WTC11 (cell line): Measurements from ENCODE around the gene MAEA. TPM values are rescaled to one million over a fixed set of nuclear protein-coding genes. Genes with fewer than 3 reads are reported as not detected.

Experiments used
- ATAC-seq: fragments of 200-7000 bp; cut with Tn5 transposase; 2 replicates; pipeline ENCODE4 v1.10.0; 2021; ENCODE audit warnings: mild to moderate bottlenecking, moderate library complexity
- CTCF ChIA-PET: fragments of 300-600 bp; sonication (Branson Sonifier 250); formaldehyde crosslinking; loops from one replicate; lab custom pipeline; 2021; ENCODE audit warnings: antibody characterized with exemption; lab: Charles Lee
- POLR2A ChIA-PET: fragments of 350-600 bp; sonication (Branson Sonifier 250); formaldehyde crosslinking; loops from one replicate; lab custom pipeline; 2021; ENCODE audit warnings: antibody characterized with exemption; lab: Charles Lee
- DNase-seq: peaks from one replicate; pipeline ENCODE4 v3.0.0; 2021; ENCODE audit warnings: low spot score
- H3K27ac Mint-ChIP-seq: 2 replicates; pipeline ENCODE4 v1.8.0; 2021; ENCODE audit warnings: mixed read lengths
- H3K27me3 Mint-ChIP-seq: 2 replicates; pipeline ENCODE4 v1.8.0; 2021; ENCODE audit warnings: low read depth, mild to moderate bottlenecking, moderate library complexity, mixed read lengths
- H3K36me3 Mint-ChIP-seq: 2 replicates; pipeline ENCODE4 v1.8.0; 2021; ENCODE audit warnings: mixed read lengths
- H3K4me1 Mint-ChIP-seq: 2 replicates; pipeline ENCODE4 v1.8.0; 2022; ENCODE audit warnings: mixed read lengths
- H3K4me3 Mint-ChIP-seq: 2 replicates; pipeline ENCODE4 v1.8.0; 2021; ENCODE audit warnings: mild to moderate bottlenecking, moderate library complexity, mixed read lengths
- H3K9me3 Mint-ChIP-seq: 2 replicates; pipeline ENCODE4 v1.8.0; 2021; ENCODE audit warnings: mixed read lengths
- HMGXB4 ChIP-seq: sonication (generic); formaldehyde crosslinking; IDR thresholded peaks from 2 replicates; pipeline ENCODE4 v1.8.1; 2023; ENCODE audit warnings: mild to moderate bottlenecking, moderate library complexity, missing genetic modification reagents
- JUN ChIP-seq: sonication (generic); formaldehyde crosslinking; IDR thresholded peaks from 2 replicates; pipeline ENCODE4 v1.8.0; 2023; ENCODE audit warnings: mild to moderate bottlenecking, missing genetic modification reagents
- MAX ChIP-seq: sonication (generic); formaldehyde crosslinking; IDR thresholded peaks from 2 replicates; pipeline ENCODE4 v1.8.0; 2022; ENCODE audit warnings: mild to moderate bottlenecking, missing genetic modification reagents
- MLX ChIP-seq: sonication (generic); formaldehyde crosslinking; IDR thresholded peaks from 2 replicates; pipeline ENCODE4 v1.8.1; 2023; ENCODE audit warnings: mild to moderate bottlenecking, missing genetic modification reagents, moderate library complexity
- NR3C1 ChIP-seq: sonication (generic); formaldehyde crosslinking; conservative IDR thresholded peaks from 2 replicates; pipeline ENCODE4 v1.8.1; 2023; ENCODE audit warnings: low read depth, mild to moderate bottlenecking, missing genetic modification reagents
- ZMAT4 ChIP-seq: fragments of 250-450 bp; sonication (Bioruptor Pico); IDR thresholded peaks from 2 replicates; pipeline ENCODE4 v1.9.0; 2021; ENCODE audit warnings: mild to moderate bottlenecking
- ZNF263 ChIP-seq: sonication (generic); formaldehyde crosslinking; IDR thresholded peaks from 2 replicates; pipeline ENCODE4 v1.8.1; 2022; ENCODE audit warnings: low read depth, mild to moderate bottlenecking, moderate library complexity, missing genetic modification reagents
- ZNF532 ChIP-seq: fragments of 250-450 bp; sonication (Bioruptor Pico); IDR thresholded peaks from 2 replicates; pipeline ENCODE4 v1.9.0; 2021; ENCODE audit warnings: mild to moderate bottlenecking, borderline replicate concordance
- total RNA-seq: library from RNA; stranded (reverse); gene quantifications from 3 replicates; pipeline ENCODE4 v1.2.3, GENCODE V29; 2021
- TF ChIP-seq, protein P1 (sequence below): sonication (generic); formaldehyde crosslinking; IDR thresholded peaks from 2 replicates; pipeline ENCODE4 v1.8.0; 2022; ENCODE audit warnings: mild to moderate bottlenecking, missing genetic modification reagents
- TF ChIP-seq, protein P2 (sequence below): sonication (generic); formaldehyde crosslinking; conservative IDR thresholded peaks from 2 replicates; pipeline ENCODE4 v1.8.1; 2023; ENCODE audit warnings: mild to moderate bottlenecking, low read depth, missing genetic modification reagents, moderate library complexity
- TF ChIP-seq, protein P3 (sequence below): fragments of 250-450 bp; sonication (Bioruptor Pico); conservative IDR thresholded peaks from 2 replicates; pipeline ENCODE4 v1.9.0; 2021; ENCODE audit warnings: mild to moderate bottlenecking
- TF ChIP-seq, protein P4 (sequence below): sonication (generic); formaldehyde crosslinking; IDR thresholded peaks from 2 replicates; pipeline ENCODE4 v1.8.0; 2022; ENCODE audit warnings: mild to moderate bottlenecking, missing genetic modification reagents
- TF ChIP-seq, protein P5 (sequence below): sonication (generic); formaldehyde crosslinking; IDR thresholded peaks from 2 replicates; pipeline ENCODE4 v1.8.0; 2023; ENCODE audit warnings: missing genetic modification reagents
- TF ChIP-seq, protein P6 (sequence below): fragments of 250-450 bp; sonication (Bioruptor Pico); IDR thresholded peaks from 2 replicates; pipeline ENCODE4 v1.8.0; 2021; ENCODE audit warnings: mild to moderate bottlenecking

The MAEA gene
- total RNA-seq, 1 experiment from 2014 or later: 86.9 TPM

DNA sequence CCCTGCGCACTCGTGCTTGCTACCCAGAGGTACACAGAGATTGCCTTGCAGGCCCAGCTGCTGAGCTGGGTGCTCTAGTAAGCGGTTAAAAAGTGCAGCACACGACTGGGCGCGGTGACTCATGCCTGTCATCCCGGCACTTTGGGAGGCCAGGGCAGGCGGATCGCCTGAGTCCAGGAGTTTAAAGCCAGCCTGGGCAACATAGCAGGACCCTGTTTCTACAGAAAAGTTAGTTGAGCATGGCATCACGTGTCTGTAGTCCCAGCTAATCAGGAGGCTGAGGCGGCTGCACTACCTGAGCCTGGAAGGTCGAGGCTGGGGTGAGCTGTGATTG, 62.8 kb downstream of the MAEA start:
- DNase-seq (no peak), ATAC-seq (no peak)
- Mint-ChIP-seq H3K4me1 (peaks cover 15% of the 10 kb centered on the region), H3K4me3 (no peak overlapping the region), H3K9me3 (no peaks in the 10 kb centered on the region), H3K36me3 (peaks cover 18% of the 10 kb centered on the region), H3K27ac (no peak overlapping the region), H3K27me3 (no peaks in the 10 kb centered on the region)
- ChIA-PET POLR2A (no interaction called here), CTCF (interaction anchor here (0.8 to 1.2 kb wide), 4 partner anchors 58 to 277 kb away, joined by 3 to 5 read pairs (median 4); no protein-coding TSS in a partner anchor)
- TF ChIP-seq ZMAT4 (CRISPR knock-in tag) (no peak), ZNF532 (no peak), HMGXB4 (CRISPR knock-in tag) (no peak), ZNF263 (CRISPR knock-in tag) (no peak)
- TF ChIP-seq, protein P1, sequence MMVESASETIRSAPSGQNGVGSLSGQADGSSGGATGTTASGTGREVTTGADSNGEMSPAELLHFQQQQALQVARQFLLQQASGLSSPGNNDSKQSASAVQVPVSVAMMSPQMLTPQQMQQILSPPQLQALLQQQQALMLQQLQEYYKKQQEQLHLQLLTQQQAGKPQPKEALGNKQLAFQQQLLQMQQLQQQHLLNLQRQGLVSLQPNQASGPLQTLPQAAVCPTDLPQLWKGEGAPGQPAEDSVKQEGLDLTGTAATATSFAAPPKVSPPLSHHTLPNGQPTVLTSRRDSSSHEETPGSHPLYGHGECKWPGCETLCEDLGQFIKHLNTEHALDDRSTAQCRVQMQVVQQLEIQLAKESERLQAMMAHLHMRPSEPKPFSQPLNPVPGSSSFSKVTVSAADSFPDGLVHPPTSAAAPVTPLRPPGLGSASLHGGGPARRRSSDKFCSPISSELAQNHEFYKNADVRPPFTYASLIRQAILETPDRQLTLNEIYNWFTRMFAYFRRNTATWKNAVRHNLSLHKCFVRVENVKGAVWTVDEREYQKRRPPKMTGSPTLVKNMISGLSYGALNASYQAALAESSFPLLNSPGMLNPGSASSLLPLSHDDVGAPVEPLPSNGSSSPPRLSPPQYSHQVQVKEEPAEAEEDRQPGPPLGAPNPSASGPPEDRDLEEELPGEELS (CRISPR knock-in tag): no peak
- TF ChIP-seq, protein P2, sequence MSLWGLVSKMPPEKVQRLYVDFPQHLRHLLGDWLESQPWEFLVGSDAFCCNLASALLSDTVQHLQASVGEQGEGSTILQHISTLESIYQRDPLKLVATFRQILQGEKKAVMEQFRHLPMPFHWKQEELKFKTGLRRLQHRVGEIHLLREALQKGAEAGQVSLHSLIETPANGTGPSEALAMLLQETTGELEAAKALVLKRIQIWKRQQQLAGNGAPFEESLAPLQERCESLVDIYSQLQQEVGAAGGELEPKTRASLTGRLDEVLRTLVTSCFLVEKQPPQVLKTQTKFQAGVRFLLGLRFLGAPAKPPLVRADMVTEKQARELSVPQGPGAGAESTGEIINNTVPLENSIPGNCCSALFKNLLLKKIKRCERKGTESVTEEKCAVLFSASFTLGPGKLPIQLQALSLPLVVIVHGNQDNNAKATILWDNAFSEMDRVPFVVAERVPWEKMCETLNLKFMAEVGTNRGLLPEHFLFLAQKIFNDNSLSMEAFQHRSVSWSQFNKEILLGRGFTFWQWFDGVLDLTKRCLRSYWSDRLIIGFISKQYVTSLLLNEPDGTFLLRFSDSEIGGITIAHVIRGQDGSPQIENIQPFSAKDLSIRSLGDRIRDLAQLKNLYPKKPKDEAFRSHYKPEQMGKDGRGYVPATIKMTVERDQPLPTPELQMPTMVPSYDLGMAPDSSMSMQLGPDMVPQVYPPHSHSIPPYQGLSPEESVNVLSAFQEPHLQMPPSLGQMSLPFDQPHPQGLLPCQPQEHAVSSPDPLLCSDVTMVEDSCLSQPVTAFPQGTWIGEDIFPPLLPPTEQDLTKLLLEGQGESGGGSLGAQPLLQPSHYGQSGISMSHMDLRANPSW (CRISPR knock-in tag): no peak

DNA sequence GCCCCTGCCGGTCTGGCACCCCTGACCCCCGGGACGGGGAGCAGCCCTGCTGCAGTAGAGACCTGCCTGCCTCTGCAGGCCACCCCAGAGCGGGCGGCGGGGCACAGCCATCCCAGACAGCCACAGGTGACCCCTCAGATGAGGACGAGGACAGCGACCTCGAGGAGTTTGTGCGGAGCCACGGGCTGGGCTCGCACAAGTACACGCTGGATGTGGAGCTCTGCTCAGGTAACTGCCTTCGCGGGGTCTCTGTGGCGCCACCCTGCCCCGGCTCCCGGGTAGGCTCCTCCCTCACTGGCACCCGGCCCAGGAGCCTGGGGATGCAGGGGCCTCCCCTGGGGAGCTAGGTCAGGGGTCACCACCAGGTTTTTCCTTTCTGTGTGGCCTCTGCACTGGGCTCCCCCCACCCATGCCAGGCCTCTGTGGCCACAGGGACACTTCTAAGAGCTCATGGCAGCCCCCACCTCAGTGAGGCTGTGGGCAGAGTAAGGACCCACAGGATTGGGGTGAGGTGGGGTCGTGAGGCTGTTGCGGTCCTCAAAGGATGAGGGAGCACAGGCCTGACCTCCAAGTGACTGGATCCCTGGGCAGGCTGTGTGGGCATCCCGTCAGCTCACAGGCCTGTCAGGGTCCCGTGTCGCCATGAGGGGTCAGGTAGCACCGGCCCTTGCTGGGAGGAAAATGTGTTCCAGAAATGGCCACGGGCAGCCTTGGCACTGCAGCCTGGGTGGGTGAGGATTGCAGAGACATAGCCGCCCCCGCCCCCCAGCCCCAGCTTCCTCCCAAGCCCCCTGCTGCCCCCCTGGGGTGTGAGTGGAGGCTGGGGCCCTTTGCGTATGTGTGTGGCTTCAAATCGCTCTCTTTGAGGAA, 63.7 kb downstream of the MAEA start:
- peaks cover 8% of the 10 kb centered on the region for H3K4me1 Mint-ChIP-seq
- no peaks in the 10 kb centered on the region for H3K9me3 Mint-ChIP-seq
- ChIA-PET CTCF (interaction anchor here (1.1 to 3.7 kb wide), 6 partner anchors 12 to 276 kb away, joined by 3 to 38 read pairs (median 4); no protein-coding TSS in a partner anchor), POLR2A (no interaction called here)
- peaks cover 18% of the 10 kb centered on the region for H3K36me3 Mint-ChIP-seq
- no peak overlapping the region for H3K4me3 Mint-ChIP-seq
- no peak for ATAC-seq
- no peak overlapping the region for H3K27ac Mint-ChIP-seq
- no peak for DNase-seq
- no peaks in the 10 kb centered on the region for H3K27me3 Mint-ChIP-seq
- no peak for TF ChIP-seq JUN (CRISPR knock-in tag)
- TF ChIP-seq, protein P3, sequence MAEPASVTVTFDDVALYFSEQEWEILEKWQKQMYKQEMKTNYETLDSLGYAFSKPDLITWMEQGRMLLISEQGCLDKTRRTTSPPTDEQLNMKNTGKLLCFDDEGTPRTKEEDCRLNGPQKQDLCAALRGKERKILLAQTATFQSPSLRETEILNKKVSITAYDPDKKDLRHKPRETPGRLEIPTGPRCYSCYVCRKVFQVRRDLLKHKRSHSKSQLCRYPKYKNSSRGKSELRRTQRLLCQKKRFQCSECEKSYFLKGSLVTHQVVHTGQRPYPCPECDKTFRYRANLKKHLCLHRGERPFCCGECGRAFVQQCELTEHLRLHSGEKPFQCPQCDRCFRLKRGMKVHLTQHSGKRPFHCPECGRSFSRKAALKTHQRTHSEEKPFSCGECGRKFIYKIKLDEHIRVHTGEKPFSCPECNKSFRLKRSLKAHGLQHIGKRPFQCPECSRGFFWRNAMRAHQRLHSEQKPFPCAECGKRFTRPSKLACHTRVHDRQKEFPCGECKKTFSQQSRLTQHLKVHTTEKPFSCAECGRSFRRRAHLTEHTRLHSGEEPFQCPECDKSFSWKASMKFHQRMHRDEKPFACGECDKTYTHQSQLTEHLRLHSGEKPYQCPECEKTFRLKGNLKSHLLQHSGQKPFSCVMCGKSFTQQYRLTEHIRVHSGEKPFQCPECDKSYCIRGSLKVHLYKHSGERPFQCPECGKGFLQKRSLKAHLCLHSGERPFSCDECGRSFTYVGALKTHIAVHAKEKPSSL: no peak
- TF ChIP-seq, protein P4, sequence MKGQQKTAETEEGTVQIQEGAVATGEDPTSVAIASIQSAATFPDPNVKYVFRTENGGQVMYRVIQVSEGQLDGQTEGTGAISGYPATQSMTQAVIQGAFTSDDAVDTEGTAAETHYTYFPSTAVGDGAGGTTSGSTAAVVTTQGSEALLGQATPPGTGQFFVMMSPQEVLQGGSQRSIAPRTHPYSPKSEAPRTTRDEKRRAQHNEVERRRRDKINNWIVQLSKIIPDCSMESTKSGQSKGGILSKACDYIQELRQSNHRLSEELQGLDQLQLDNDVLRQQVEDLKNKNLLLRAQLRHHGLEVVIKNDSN (CRISPR knock-in tag): no peak
- no peak for TF ChIP-seq MAX (CRISPR knock-in tag)
- TF ChIP-seq, protein P5, sequence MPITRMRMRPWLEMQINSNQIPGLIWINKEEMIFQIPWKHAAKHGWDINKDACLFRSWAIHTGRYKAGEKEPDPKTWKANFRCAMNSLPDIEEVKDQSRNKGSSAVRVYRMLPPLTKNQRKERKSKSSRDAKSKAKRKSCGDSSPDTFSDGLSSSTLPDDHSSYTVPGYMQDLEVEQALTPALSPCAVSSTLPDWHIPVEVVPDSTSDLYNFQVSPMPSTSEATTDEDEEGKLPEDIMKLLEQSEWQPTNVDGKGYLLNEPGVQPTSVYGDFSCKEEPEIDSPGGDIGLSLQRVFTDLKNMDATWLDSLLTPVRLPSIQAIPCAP (CRISPR knock-in tag): no peak
- TF ChIP-seq NR3C1 (CRISPR knock-in tag): no peak
- TF ChIP-seq, protein P6, sequence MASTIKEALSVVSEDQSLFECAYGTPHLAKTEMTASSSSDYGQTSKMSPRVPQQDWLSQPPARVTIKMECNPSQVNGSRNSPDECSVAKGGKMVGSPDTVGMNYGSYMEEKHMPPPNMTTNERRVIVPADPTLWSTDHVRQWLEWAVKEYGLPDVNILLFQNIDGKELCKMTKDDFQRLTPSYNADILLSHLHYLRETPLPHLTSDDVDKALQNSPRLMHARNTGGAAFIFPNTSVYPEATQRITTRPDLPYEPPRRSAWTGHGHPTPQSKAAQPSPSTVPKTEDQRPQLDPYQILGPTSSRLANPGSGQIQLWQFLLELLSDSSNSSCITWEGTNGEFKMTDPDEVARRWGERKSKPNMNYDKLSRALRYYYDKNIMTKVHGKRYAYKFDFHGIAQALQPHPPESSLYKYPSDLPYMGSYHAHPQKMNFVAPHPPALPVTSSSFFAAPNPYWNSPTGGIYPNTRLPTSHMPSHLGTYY (CRISPR knock-in tag): no peak
- no peak for TF ChIP-seq MLX (CRISPR knock-in tag)
